HL-60 (cell line): ENCODE measurements around the gene TAF1B.

Source experiments
- DNase-seq, 2 experiments: peaks; one replicate each; pipeline ENCODE4 v3.0.0-alpha.2; 2010 to 2020; ENCODE audit warnings: low read depth in 1 of 2, low spot score in 1 of 2
- H3K27ac ChIP-seq: fragments of 250-450 bp; sonication (Bioruptor Pico); replicated peaks from 2 replicates; pipeline ENCODE4 v1.5.1; 2020; ENCODE audit warnings: mild to moderate bottlenecking, moderate library complexity
- H3K27me3 ChIP-seq: fragments of 250-450 bp; sonication (Bioruptor Pico); 2 replicates; pipeline ENCODE4 v1.5.1; 2021; ENCODE audit warnings: mild to moderate bottlenecking, moderate library complexity; ENCODE audit not compliant: insufficient read depth, poor library complexity, severe bottlenecking
- H3K4me3 ChIP-seq: replicated peaks from 2 replicates; pipeline ENCODE4 v1.5.1; 2011; ENCODE audit warnings: mild to moderate bottlenecking, control low read depth, low read length; ENCODE audit not compliant: insufficient read depth
- GABPA ChIP-seq: IDR thresholded peaks from 2 replicates; pipeline ENCODE4 v1.6.1; 2012; ENCODE audit warnings: low read depth
- POLR2AphosphoS5 ChIP-seq: IDR thresholded peaks from 2 replicates; pipeline ENCODE4 v1.6.1; 2012; ENCODE audit warnings: low read depth
- REST ChIP-seq: IDR thresholded peaks from 2 replicates; pipeline ENCODE4 v1.6.1; 2012; ENCODE audit warnings: low read depth; ENCODE audit not compliant: insufficient replicate concordance
- SPI1 ChIP-seq: IDR thresholded peaks from 2 replicates; pipeline ENCODE4 v1.6.1; 2012; ENCODE audit warnings: low read depth, mild to moderate bottlenecking, borderline replicate concordance
- TF ChIP-seq, protein P1 (sequence below): IDR thresholded peaks from one replicate; pipeline ENCODE4 v1.5.1; 2011; ENCODE audit warnings: low read length, control low read depth, inconsistent platforms; ENCODE audit not compliant: insufficient read depth

TAF1B gene

GRCh38 chr2:9970200-9971044 lies 127.1 kb downstream of the TAF1B start:
- no peak for DNase-seq
- TF ChIP-seq, protein P1, sequence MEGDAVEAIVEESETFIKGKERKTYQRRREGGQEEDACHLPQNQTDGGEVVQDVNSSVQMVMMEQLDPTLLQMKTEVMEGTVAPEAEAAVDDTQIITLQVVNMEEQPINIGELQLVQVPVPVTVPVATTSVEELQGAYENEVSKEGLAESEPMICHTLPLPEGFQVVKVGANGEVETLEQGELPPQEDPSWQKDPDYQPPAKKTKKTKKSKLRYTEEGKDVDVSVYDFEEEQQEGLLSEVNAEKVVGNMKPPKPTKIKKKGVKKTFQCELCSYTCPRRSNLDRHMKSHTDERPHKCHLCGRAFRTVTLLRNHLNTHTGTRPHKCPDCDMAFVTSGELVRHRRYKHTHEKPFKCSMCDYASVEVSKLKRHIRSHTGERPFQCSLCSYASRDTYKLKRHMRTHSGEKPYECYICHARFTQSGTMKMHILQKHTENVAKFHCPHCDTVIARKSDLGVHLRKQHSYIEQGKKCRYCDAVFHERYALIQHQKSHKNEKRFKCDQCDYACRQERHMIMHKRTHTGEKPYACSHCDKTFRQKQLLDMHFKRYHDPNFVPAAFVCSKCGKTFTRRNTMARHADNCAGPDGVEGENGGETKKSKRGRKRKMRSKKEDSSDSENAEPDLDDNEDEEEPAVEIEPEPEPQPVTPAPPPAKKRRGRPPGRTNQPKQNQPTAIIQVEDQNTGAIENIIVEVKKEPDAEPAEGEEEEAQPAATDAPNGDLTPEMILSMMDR = no peak
- TF ChIP-seq GABPA (no peak), REST (no peak), POLR2AphosphoS5 (no peak), SPI1 (no peak)
- no peak overlapping the region for H3K27ac ChIP-seq
- H3K4me3 ChIP-seq = no peak overlapping the region
- peaks cover 2% of the 10 kb centered on the region for H3K27me3 ChIP-seq

- DNase-seq = no peak
- H3K27ac ChIP-seq = no peak overlapping the region
- H3K4me3 ChIP-seq = no peak overlapping the region
- TF ChIP-seq SPI1 (no peak), REST (no peak), POLR2AphosphoS5 (no peak), GABPA (no peak)
- TF ChIP-seq, protein P1 = no peak
- H3K27me3 ChIP-seq = peaks cover 2% of the 10 kb centered on the region
Measured at GRCh38 chr2:9971105-9971818, 128.0 kb downstream of the TAF1B start.

GRCh38 chr2:9971890-9972289 lies 128.6 kb downstream of the TAF1B start:
- Histone ChIP-seq H3K27ac (no peak overlapping the region), H3K4me3 (no peak overlapping the region), H3K27me3 (peaks cover 2% of the 10 kb centered on the region)
- no peak for DNase-seq
- TF ChIP-seq SPI1 (no peak), GABPA (no peak), REST (no peak), POLR2AphosphoS5 (no peak)
- TF ChIP-seq, protein P1 = no peak
